HG03432 (cell line): ENCODE measurements around the gene ZNF865.

Experiments
- ATAC-seq: cut with Tn5 transposase; IDR thresholded peaks from one replicate; pipeline ENCODE4 v1.9.1; 2021; ENCODE audit warnings: mild to moderate bottlenecking, moderate library complexity; ENCODE audit not compliant: unreplicated experiment

Gene ZNF865

GRCh38 chr19:55603581-55604292 is 1.7 kb upstream of the ZNF865 start:
- ATAC-seq: no peak

DNA sequence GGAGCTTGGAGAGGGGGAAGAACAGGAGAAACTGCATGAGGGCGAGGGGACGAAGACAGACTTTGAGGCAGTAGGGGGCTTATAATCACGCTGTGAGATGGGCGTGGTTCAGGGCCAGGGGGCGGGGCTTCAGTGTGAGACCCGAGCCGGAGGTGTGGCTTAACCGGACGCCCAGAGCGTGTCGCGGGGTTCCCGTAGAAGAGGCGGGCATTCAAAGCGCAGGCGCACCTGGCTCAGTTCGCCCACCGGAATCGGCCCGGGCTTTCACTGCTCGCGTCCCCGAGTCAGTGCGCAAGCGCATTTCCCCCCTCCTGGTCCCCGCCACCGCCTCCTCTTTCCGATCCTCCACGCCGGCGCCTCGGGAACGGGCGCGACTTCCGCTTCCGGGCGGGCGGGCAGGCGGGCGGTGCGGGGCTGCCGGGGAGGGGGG is 225 bp upstream of the ZNF865 start:
- peak; percentile 66 for ATAC-seq

DNA sequence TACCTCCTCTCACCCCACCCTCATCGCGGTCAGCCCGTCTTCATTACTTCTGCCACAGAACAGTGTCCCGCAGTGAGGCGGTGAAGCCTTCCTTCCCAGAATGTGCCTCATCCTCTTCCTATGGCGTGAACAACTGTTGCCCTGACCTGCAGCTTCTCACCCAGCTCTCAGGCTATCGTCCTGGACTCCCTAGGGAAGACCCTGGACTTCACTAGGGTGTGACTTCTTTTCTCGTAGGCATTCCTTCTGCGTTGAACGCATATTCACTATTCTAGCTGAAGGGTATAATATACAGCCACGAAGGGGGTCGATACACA is 982 bp downstream of the ZNF865 start:
- no peak for ATAC-seq

DNA sequence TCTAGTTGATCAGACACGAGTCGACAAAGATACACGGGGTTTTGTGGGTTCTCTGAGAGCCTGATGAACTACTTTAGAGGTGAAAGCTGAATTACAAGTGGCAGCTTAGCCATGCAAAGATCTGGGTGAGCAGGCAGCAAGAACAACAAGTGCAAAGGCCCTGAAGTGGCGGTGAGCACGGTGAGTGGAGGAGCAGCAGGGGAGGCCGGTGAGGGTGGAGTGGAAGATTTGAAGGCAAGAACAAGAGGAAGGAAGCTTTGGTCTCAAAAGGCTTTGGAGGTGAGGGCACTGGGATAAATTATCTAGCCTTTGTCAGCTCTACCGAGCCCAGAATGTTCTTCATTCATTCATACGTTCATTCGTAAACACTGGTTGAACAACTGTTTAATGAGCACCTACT is 1.4 kb downstream of the ZNF865 start:
- no peak for ATAC-seq

- no peak for ATAC-seq
These were observed 3.9 kb downstream of the ZNF865 start for GRCh38 chr19:55609326-55609725.

- ATAC-seq: no peak
These were observed 6.0 kb downstream of the ZNF865 start for GRCh38 chr19:55611300-55611982.

DNA sequence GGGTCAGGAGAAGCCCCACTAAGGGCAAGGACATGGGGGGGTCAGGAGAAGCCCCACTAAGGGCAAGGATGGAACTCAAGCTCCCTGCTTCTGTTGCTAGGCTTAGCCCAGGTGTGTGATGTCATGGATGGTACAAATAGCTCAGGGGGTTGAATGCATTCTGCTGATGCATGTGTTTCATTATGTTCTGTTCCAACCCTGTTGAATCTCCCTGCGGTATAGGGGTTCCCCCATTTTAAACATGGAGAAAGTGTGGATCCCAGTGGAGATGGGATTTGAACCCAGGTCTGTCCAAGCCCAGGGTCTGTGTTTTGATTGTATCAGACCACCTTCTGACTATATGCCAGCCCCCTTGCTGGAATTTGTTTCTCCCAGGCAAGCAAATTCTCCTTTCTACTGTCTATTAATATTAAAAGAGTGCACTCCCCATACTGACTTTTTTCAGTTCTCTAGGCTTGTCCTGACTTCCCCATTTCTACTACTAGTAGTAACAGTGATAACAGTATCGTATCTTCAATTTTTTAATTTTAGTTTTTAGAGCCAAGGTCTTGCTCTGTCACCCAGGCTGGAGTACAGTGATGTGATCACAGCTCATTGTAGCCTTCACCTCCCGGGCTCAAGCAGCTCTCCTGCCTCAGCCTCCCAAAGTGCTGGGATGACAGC is 6.7 kb downstream of the ZNF865 start:
- ATAC-seq: no peak

GRCh38 chr19:55613396-55613795 is 7.9 kb downstream of the ZNF865 start:
- no peak for ATAC-seq

DNA sequence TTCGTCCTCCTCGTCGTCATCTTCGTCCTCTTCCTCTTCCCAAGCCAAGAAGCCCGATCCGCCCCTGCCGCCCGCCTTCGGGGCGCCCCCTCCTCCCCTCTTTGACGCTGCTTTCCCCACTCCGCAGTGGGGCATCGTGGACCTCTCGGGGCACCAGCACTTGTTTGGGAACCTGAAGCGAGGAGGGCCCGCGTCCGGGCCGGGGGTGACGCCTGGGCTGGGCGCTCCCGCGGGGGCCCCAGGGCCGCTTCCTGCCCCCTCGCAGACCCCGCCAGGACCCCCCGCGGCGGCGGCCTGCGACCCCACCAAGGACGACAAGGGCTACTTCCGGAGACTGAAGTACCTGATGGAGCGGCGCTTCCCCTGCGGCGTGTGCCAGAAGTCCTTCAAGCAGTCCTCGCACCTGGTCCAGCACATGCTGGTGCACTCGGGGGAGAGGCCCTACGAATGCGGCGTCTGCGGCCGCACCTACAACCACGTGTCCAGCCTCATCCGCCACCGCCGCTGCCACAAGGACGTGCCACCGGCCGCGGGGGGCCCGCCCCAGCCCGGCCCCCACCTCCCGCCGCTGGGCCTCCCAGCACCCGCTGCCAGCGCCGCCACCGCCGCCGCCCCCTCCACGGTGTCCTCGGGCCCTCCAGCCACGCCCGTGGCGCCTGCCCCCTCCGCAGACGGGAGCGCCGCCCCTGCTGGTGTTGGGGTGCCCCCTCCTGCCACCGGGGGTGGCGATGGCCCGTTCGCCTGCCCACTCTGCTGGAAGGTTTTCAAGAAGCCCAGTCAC is 8.7 kb downstream of the ZNF865 start:
- ATAC-seq: no peak

DNA sequence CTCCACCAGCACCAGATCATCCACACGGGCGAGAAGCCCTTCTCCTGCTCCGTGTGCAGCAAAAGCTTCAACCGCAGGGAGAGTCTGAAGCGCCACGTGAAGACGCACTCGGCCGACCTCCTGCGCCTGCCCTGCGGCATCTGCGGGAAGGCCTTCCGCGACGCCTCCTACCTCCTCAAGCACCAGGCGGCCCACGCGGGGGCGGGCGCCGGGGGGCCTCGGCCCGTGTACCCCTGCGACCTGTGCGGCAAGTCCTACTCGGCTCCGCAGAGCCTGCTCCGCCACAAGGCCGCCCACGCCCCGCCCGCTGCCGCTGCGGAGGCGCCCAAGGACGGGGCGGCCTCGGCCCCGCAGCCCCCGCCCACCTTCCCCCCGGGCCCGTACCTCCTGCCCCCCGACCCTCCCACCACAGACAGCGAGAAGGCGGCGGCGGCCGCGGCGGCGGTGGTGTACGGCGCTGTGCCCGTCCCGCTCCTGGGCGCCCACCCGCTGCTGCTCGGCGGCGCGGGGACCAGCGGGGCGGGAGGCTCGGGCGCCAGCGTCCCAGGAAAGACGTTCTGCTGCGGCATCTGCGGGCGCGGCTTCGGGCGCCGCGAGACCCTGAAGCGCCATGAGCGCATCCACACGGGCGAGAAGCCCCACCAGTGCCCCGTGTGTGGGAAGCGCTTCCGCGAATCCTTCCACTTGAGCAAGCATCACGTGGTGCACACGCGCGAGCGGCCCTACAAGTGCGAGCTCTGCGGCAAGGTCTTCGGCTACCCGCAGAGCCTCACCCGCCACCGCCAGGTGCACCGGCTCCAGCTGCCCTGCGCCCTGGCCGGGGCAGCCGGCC is 9.5 kb downstream of the ZNF865 start:
- ATAC-seq: no peak

- no peak for ATAC-seq
These were observed 10.3 kb downstream of the ZNF865 start for GRCh38 chr19:55615543-55616394.

- no peak for ATAC-seq
These were observed 11.0 kb downstream of the ZNF865 start for GRCh38 chr19:55616395-55616875.

GRCh38 chr19:55617426-55617825 is 12.0 kb downstream of the ZNF865 start:
- ATAC-seq: no peak

DNA sequence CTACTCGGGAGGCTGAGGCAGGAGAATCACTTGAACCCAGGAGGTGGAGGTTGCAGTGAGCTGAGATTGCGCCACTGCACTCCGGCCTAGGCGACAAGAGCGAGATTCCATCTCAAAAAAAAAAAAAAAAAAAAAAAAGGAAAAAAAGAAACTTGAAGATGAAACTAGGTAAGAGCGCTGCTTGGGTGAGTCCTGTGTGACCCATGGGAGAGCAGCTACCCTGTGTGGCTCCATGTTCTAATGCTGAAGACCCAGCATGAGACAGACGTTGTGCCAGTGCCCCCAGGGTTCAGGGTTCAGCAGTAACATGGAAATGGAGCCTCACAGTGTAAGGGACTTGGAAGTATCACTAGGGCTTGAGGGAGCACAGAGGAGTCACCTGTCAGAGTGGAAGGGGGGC is 13.0 kb downstream of the ZNF865 start:
- ATAC-seq: no peak

DNA sequence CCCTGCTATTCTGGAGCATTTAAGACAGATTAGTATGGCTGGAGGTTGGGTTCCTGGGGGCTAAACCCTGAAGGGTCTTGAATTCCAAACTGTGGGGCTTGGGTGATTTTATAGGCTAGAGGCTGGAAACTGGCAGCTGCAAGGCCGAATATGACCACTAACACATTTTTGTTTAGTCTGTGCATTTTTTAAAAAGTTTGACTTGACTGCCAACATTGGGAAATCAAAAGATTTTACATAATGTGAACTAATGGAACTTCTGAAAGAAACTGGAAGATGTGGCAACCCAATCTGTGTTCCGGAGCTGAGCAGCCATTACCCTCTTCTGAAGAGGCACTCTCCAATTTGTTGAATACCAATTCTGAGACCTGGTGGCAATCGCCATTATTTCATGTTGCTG is 13.8 kb downstream of the ZNF865 start:
- ATAC-seq: no peak

DNA sequence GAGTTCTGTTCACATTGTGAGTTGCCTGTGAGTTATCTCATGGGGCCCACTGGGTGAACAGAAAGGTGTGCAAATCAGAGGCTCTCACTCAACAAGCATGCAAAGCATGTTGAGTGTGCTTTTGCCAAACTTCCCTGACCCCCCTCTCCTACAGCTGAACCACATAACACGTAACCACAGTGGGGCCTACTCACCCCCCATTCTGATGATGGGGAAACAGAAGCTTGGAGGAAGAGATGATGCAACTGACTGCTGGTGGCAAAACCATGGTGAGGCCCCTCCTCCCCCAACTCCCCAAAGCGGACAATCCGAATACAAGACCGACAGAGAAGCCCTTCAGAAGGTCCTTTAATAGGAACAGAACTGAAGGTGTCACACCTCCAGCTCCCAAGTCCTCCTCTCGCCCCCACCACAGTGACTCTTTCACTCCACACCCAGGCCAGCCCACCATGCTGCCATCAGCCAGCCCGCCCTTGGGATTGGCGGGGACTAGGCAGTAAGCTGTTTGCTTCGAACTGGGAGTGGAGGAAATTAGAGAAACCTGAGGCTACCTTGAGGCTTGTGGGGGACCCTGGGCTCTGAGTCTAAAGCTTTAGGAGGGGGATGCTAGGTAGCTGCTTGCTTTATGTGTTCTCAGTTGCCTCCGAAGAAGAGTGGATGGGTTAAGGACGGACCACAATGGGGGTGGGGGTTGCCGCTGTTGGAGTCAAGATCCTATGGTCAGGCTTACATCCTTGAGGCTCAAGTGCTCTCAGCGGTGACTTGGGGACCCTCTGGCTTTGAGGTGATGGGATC is 15.2 kb downstream of the ZNF865 start:
- ATAC-seq: no peak

- ATAC-seq: no peak
These were observed 15.8 kb downstream of the ZNF865 start for GRCh38 chr19:55621205-55621672.

DNA sequence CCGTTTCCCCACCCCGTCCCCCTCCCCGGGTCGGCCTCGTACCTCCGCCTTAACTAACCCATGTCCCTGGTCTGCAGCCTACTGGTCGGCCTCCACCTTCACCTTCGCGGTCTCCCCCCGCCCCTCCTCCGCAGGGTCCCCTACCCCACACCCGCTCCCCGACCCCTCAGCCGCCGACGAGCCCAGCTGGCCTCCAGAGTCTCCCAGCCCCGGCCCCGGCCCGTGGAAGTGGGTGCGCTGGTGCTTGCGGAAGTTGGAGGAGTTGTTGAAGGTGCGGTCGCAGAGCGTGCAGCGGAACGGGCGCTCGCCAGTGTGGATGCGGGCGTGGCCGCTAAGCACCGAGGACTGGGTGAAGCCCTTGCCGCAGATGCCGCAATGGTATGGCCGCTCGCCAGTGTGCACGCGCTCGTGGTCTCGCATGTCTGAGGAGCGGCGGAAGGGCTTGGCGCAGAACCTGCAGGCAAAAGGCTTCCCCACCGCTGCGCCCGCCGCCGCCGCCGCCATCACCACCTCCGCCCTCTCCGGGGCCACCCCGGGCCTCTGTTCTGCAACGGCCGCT is 16.3 kb downstream of the ZNF865 start:
- ATAC-seq: no peak
